HL-60 (cell line): ENCODE data around the gene DNM3.

Experiments used
- POLR2AphosphoS5 ChIP-seq: IDR thresholded peaks from 2 replicates; pipeline ENCODE4 v1.6.1; 2012; ENCODE audit warnings: low read depth
- TF ChIP-seq, protein P1 (sequence below): IDR thresholded peaks from one replicate; pipeline ENCODE4 v1.5.1; 2011; ENCODE audit warnings: low read length, control low read depth, inconsistent platforms; ENCODE audit not compliant: insufficient read depth

DNA sequence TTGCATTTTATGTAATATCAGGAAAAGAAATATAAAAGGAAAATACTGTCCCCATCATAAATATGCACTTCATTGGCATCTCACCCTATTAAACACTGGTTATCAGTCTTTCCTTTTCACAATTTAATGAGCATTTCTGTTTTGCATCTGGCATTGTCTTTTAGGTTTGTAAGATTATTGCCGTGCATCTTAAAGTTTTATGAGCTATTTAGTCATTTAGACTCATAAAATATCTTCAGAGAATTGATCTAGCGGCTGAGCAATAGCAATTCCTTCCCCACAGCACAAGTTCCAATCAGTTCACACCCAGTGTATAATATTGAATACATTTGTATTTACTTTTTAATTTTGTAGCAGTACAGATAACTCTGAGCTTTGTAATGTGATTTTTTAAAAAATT is 466.8 kb downstream of the DNM3 start:
- no peak for TF ChIP-seq POLR2AphosphoS5
- TF ChIP-seq, protein P1, sequence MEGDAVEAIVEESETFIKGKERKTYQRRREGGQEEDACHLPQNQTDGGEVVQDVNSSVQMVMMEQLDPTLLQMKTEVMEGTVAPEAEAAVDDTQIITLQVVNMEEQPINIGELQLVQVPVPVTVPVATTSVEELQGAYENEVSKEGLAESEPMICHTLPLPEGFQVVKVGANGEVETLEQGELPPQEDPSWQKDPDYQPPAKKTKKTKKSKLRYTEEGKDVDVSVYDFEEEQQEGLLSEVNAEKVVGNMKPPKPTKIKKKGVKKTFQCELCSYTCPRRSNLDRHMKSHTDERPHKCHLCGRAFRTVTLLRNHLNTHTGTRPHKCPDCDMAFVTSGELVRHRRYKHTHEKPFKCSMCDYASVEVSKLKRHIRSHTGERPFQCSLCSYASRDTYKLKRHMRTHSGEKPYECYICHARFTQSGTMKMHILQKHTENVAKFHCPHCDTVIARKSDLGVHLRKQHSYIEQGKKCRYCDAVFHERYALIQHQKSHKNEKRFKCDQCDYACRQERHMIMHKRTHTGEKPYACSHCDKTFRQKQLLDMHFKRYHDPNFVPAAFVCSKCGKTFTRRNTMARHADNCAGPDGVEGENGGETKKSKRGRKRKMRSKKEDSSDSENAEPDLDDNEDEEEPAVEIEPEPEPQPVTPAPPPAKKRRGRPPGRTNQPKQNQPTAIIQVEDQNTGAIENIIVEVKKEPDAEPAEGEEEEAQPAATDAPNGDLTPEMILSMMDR: no peak
